AML-193 (cell line): Measurements from ENCODE around the gene ACSS1.

Source experiments
- DNase-seq, 2 experiments: peaks; one replicate each; lab custom pipeline; 2025; lab: John Stamatoyannopoulos, UW

ACSS1 gene

GRCh38 chr20:25046181-25046641 lies 11.7 kb downstream of the ACSS1 start:
- DNase-seq, result no peak

- DNase-seq, result no peak
Observed at GRCh38 chr20:25045343-25045712, 12.6 kb downstream of the ACSS1 start.

DNA sequence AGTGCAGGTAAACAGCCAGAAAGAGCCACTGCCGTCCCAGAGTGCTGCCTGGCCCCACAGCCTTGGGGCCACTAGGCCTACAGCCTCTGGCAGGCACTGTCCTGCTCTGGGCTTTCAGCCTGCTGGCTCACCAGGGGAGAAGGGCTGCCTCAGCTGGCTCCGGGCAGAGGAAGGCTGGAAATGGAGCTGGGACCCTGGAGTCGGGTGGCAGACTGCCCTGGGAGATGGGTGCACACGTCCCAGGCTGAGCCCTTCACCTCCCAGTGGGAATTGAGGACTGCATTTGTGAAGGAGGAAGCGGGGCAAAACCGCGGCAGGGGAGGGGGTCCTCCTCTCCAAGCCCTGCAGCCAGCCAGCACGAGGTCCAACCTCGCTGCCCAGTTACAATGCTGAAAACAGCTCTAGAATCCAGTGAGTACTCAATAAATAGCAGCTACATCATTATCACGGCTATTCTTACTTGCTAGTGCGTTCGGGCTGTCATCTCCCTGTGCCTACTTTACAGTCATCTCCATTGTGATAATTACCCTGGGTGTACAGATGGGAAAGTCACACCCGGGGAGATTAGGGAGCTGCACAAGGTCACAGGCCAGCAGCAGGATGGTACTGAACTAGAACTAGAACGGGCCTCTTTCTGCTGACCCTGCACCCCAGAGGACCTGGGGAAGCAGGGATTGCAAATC lies 13.1 kb downstream of the ACSS1 start:
- DNase-seq, result no peak

DNA sequence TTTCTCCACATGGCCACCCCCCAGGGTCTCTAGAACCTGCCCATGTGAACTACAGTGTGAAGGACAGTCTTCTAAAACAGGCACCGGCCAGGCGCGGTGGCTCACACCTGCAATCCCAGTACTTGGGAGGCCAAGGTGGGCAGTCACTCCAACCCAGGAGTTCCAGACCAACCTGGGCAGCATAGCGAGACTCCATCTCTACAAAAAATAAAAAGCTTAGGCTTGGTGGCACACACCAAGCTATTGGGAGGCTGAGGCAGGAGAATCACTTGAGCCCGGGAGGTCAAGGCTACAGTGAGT lies 13.7 kb downstream of the ACSS1 start:
- no peak for DNase-seq

GRCh38 chr20:25043499-25044260 lies 14.3 kb downstream of the ACSS1 start:
- no peak for DNase-seq

DNA sequence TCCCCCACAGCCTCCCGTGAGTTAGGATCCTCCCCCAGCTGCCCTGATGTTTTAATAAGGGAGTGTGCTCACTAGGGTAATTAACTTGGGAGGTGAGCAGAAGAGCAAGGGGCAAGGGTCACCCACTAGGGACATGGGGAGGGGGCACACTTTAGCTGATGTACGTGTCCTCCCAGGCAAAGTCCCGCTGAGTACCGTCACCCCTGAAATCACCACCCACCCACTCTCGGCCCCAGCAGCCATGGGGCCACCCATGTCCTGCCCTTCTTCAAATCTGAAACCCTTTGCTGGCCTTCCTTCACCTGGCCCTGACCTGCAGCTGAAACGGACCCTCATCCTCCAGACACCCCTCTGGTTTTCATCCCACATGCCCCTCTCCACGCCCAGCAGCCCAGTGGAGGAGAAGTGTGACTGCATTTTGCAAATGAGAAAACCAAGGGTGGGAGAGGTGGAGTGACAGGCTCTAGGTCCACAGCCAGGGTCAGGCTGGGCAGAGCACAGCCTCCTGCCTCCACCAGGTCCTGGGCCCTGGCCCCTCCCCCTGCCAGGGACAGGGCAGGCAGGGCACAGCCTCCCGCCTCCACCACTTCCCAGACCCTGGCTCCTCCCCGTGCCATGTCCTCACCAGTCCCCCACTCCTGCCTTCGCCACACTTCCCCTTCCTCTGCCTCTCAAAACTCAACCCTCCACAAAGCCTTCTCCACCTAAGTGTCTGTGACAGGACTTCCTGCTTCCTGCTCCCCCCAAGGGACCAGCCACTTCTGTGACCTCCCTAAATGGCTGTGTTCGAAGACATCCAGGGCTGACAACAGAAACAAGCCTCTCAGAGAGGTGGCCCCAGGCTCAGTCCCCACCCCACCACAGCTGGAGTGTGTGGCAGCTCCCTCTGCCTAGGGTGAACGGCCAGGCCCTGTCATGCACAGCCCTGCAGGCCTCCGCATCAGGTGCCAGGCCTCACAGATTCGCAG lies 15.1 kb downstream of the ACSS1 start:
- DNase-seq, result peak; percentile 76 to 88

- DNase-seq, result no peak
Observed at GRCh38 chr20:25041813-25042530, 16.0 kb downstream of the ACSS1 start.

- no peak for DNase-seq
Observed at GRCh38 chr20:25040438-25040831, 17.5 kb downstream of the ACSS1 start.

GRCh38 chr20:25039697-25040437 lies 18.1 kb downstream of the ACSS1 start:
- DNase-seq, result no peak

DNA sequence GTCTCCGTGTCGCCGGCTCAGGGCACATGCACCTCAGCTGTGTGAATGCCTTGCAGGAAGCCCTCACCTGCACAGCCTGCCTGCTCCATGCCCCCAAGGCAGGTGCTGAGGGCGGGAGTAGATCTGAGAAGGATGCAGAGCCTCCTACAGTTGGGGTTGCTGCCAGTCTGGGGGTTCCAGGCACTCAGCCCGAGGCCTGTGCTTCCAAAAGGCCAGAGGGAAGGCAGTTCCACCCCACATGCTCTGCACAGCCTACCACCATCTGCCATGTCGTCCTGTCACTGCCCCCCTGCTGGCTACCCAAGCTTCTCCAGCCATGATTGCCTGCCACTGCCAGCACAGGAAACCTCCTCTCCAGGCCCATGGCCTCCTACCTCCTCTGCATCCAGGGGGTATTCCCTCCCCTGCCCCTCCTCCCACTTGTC lies 19.3 kb downstream of the ACSS1 start:
- DNase-seq, result no peak

DNA sequence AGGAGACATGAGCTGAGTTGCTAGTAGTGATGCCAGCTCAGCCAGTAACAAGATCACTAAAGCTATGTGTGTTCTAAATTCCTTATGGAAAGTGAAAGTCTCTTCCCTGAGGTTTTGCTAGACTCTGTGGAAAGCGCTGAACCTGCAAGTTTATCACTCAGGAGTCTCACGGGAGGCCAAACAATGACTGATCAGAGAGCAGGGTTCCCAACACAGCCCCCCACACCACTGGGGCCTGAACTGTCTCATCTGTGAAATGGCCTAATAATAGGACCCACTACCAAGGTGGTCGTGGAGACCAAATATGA lies 19.9 kb downstream of the ACSS1 start:
- DNase-seq, result no peak

- DNase-seq, result no peak
Observed at GRCh38 chr20:25037288-25038102, 20.4 kb downstream of the ACSS1 start.

DNA sequence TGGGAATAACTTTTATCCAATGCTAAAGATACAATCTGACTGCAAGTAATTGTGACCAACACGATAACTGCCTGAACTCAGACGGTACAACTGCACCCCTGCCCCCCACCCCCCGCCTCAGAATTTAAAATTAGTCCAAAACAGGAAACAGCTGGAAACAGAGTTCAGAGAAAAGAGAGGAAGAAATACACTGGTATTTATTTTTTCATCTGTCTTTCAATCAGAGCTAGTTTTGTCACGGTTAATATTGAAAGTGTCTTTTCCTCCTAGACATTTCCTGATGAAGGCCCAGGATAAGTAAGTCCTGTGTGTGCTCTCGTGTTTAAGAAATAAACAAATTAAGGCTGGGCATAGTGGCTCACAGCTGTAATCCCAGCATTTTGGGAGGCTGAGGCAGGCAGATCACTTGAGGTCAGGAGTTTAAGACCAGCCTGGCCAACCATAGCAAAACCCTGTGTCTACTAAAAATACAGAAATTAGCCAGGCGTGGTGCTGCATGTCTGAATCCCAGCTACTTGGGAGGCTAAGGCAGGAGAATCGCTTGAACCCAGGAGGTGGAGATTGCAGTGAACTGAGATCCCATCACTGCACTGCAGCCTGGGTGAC lies 21.5 kb downstream of the ACSS1 start:
- no peak for DNase-seq

DNA sequence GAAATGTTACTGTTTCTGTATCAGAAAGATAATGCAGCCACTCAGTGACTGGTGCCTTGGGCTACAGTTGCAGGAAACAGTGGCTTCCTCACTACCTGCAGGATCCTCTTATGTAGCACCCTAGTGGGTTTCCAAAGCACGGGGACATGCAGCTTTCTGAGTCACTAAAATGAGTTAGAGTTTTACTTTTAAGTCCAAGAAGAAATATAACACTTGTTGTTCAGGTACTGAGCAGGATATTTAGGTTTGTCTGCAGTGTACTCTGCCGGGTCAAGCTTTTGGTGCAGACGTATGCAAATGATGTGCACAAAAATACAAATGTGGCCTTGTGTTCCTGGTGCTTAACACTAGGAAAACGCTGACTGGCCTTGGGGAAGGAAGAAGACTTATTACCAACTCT lies 22.0 kb downstream of the ACSS1 start:
- no peak for DNase-seq

DNA sequence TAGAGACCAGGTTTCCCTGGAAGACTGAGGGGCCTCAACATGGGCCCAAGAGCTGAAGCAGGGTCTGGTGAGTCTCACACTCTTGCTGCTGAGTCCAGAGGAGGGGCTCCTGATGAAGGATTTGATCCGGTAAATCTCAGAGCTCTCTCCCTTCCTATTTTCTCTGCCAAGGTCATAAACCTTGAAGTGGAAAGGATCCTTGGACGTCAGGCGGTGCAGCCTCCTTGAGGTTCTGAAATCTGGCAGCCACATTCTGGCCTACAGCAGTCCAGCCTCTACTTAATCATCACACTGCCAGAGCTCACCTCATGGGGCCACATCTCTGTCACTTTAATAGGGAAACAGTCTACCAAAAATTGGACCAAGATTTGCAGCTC lies 24.0 kb downstream of the ACSS1 start:
- DNase-seq, result no peak

GRCh38 chr20:25033265-25033923 lies 24.5 kb downstream of the ACSS1 start:
- DNase-seq, result no peak

- no peak for DNase-seq
Observed at GRCh38 chr20:25032478-25033264, 25.3 kb downstream of the ACSS1 start.

GRCh38 chr20:25032065-25032477 lies 25.9 kb downstream of the ACSS1 start:
- DNase-seq, result no peak

- no peak for DNase-seq
Observed at GRCh38 chr20:25031241-25031640, 26.7 kb downstream of the ACSS1 start.
